Stimulated activated CD4-positive, alpha-beta T cell treated with anti-CD3 and anti-CD28 coated beads, Interleukin-12 subunit alpha, Interleukin-12 subunit beta, amount 100 ng/mL, for 24 hours (primary cell): ENCODE data around the gene PGBD5.

Experiments used
- DNase-seq, 2 experiments: peaks; one replicate each; pipeline ENCODE4 v3.0.0-alpha.2; 2020; ENCODE audit warnings: low read depth in 2 of 2

The PGBD5 gene

DNA sequence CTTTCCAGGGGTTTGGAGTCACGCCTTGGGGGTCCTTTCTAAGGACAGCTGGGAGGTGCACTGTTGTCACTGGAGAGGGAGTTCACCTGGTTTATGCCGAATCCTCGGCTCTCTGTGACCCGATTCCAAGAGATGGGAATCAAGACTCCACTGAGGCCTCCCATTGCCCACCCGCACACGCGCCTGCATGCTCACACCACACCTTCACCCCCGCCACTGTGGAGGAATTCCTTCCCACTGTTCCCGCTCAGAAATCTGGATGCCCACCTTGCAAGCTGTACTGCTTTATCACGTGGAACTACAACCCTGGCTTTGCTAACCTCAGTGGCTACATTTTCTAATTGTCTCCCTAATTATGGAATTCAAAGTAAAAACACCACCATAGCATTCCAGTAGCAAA, 29.2 kb downstream of the PGBD5 start:
- DNase-seq = no peak

DNA sequence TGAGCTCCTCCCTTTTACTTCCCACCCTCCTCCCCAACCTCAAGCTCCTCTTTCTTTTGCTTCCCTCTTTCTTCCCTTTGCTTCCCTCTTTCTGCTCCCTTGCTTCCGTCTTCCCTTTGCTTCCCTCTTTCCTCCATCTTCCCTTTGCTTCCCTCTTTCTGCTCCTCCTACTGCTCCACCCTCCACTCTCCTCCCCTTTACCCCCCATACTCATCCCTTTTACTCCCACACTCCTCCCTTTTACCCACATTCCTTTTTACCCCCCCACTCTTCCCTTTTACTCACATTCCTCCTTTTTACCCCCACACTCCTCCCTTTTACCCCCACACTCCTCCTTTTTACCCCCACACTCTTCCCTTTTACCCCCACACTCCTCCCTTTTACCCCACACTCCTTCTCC, 30.2 kb downstream of the PGBD5 start:
- no peak for DNase-seq

DNA sequence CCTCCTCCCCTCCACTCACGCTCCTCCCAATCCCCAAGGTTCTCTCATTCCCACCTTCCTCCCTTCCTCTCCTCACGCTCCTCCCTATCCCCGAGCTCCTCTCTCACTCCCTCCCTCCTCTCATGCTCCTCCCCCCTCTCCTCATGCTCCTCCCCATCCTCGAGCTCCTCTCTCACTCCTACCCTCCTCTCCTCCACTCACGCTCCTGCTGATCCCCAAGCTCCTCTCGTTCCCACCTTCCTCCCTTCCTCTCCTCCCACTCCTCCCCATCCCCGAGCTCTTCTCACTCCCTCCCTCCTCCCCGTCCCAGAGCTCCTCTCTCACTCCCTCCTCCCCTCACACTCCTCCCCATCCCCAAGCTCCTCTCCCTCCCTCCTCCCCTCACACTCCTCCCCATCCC, 31.4 kb downstream of the PGBD5 start:
- no peak for DNase-seq

- DNase-seq = no peak
Measured at GRCh38 chr1:230394134-230394533, 32.0 kb downstream of the PGBD5 start.

DNA sequence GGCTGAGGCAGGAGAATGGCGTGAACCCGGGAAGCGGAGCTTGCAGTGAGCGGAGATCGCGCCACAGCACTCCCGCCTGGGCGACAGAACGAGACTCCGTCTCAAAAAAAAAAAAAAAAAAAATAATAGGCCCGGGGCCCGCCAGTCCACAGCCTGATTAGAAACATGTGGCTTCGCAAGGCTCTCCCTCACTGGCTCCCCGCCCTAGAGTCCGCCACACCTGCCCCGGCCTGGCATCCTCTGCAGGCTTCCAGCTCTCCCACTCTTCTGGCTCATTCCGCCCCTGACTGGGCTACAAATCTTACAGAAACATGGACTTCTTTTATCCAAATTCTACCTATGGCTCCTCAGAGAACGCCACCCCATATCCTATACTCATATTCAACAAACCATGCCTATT, 32.4 kb downstream of the PGBD5 start:
- no peak for DNase-seq

DNA sequence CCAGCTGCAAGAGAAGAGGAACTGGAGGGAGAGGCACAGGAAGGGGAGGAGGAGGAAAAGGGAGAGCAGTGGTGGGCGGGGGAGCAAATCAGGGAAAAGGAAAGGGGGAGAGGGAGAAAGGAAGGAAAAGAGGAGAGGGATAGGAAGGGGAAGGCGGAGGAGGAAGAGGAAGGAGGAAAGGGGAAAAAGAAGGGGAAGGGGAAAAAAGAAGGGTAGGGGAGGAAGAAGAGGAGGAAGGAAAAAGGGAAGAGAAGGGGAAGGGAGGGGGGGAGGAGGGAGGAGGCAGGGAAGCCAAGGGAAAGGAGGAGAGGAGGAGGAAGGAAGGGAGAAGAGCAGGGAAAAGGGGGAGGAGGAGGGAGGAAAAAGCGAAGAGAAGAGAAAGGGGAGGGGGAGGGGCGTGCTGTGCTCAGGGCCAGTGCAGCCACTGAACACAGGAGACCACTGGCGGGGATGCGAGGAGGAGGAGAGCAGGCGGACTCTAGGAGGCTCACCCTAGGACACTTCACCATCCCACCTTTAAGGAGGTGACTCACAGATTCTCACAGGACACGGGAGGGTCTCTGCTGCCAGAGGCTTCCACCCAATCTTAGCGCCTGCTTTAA, 33.1 kb downstream of the PGBD5 start:
- DNase-seq = no peak

- DNase-seq = no peak
Measured at GRCh38 chr1:230392536-230392909, 33.6 kb downstream of the PGBD5 start.

GRCh38 chr1:230391776-230392535, 34.2 kb downstream of the PGBD5 start:
- no peak for DNase-seq

GRCh38 chr1:230390371-230390770, 35.8 kb downstream of the PGBD5 start:
- no peak for DNase-seq

- DNase-seq = no peak
Measured at GRCh38 chr1:230387876-230388275, 38.3 kb downstream of the PGBD5 start.

- no peak for DNase-seq
Measured at GRCh38 chr1:230387296-230387695, 38.8 kb downstream of the PGBD5 start.

DNA sequence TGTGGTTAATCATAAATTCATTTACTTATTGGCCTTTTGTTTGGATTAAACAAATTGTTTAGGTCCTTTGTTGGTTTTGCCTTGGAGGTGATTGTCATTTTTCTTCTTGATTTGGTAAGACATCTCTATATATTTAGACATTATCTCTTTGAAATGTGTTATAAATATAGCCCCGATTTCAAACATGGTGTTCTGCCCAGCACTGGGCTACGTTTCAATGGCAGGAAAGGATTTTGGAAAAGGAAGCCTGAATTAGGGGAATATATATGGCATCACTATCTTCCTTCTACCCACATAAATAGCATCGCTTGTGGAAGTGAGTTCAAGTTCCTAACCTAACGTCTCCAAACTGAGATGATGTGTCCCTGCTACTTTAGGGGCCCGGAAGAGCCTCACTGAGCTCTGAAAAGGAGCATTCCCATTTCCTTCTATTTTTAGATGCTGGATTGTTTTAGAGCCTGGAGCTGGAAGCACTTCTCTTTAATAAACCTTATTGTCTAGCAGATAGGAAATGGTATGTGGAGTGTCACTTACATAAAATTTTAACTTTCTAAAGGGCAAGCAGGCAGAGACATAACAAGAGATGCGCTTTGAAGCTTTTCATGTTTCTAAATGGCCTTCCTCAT, 39.4 kb downstream of the PGBD5 start:
- no peak for DNase-seq

DNA sequence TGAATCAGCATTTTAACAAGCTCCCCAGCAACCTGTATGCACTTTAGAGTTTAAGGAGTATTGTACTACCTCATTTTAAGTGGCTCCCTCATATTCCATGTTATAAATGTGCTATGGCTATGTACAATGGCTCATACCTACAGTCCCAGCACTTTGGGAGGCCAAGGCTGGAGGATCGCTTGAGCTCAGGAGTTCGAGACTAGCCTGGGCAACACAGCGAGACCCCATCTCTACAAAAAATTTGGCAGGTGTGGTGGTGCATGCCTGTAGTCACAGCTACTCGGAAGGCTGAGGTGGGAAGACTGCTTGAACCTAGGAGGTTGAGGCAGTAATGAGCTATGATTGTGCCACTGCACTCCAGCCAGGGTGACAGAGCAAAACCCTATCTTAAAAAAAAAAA, 40.2 kb downstream of the PGBD5 start:
- DNase-seq = no peak

DNA sequence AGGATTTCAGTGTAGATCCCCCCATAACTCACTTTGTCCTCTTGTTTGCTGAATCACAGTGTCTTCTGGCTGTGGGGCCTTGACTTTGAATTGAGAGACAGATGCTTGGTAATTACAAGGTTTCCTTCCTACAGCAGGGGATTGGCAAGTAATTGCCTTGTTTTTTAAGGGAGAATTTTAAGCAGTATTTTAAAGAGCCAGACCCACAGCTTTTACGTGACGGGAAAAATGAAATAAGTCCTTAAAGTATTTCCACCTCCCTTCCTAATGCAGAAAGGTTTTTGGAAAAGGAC, 41.0 kb downstream of the PGBD5 start:
- DNase-seq = no peak

- no peak for DNase-seq
Measured at GRCh38 chr1:230384380-230385157, 41.6 kb downstream of the PGBD5 start.

GRCh38 chr1:230383425-230383824, 42.7 kb downstream of the PGBD5 start:
- no peak for DNase-seq

- no peak for DNase-seq
Measured at GRCh38 chr1:230382001-230382491, 44.1 kb downstream of the PGBD5 start.

- no peak for DNase-seq
Measured at GRCh38 chr1:230381585-230381984, 44.5 kb downstream of the PGBD5 start.

GRCh38 chr1:230381049-230381467, 45.1 kb downstream of the PGBD5 start:
- no peak for DNase-seq

DNA sequence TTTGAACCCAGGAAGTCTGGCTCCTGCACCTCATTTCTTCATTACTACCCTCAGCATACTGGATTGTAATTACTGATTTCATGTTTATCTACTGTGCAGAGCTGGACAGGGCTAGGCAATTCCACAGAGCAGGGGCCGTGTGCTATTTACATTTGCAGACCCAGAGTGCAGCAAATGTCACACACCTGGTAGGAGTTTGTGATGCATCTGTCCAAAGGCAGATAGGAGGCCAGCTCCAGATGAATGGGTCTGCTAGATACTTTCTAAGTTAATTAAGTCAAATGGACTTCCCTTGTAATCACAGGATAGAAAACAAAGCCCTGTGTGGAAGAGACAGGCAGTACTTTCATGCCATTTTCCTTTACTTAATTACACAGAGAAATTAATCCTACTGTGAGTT, 46.2 kb downstream of the PGBD5 start:
- DNase-seq = no peak

DNA sequence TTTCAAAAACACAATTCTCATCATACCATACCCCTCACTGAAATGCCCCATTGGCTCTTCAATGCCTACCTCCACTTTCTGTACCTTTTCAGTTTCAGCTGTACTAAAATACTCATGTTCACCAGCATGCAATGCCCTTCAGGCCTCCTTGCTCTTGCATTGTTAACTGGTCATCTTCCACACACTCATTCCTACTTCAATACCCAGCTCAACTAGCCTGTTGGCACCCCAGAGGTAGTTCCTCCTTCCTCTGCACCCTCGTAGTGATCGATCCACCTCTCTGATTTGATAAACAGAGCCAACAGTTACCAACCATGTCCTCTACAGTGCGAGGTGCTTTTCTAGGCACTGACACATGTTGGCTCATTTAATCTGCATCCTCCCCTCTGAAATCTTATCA, 46.7 kb downstream of the PGBD5 start:
- no peak for DNase-seq

GRCh38 chr1:230377851-230378250, 48.3 kb downstream of the PGBD5 start:
- no peak for DNase-seq

- no peak for DNase-seq
Measured at GRCh38 chr1:230377324-230377723, 48.8 kb downstream of the PGBD5 start.
